Kidney epithelial cell (primary cell): ENCODE data around the gene ADAMTS2. TPM values are rescaled to one million over a fixed set of nuclear protein-coding genes. Genes with fewer than 3 reads are reported as not detected.

Experiments
- DNase-seq: peaks from one replicate; pipeline ENCODE4 v3.0.0-alpha.2; 2010; ENCODE audit warnings: low read depth
- H3K27me3 ChIP-seq: 2 replicates; pipeline ENCODE4 v1.6.0; 2011; ENCODE audit warnings: low read length; ENCODE audit not compliant: control insufficient read depth, insufficient read depth
- H3K36me3 ChIP-seq: 2 replicates; pipeline ENCODE4 v1.5.1; 2011; ENCODE audit warnings: low read length; ENCODE audit not compliant: control insufficient read depth, insufficient read depth
- H3K4me3 ChIP-seq: 2 replicates; pipeline ENCODE4 v1.5.1; 2011; ENCODE audit warnings: low read depth, mild to moderate bottlenecking, control low read depth, low read length
- total RNA-seq: library from RNA; depleted of rRNA; stranded (reverse); fragments of >200 nt; gene quantifications from 2 replicates; pipeline ENCODE4 v1.2.3, GENCODE V29; 2015
- TF ChIP-seq, protein P1 (sequence below): IDR thresholded peaks from 2 replicates; pipeline ENCODE4 v1.5.1; 2011; ENCODE audit warnings: mild to moderate bottlenecking, moderate library complexity, low read length, control low read depth, inconsistent platforms; ENCODE audit not compliant: insufficient read depth, poor library complexity, severe bottlenecking

The ADAMTS2 gene
- total RNA-seq, 1 donor from 2014 or later: 1.8 TPM

DNA sequence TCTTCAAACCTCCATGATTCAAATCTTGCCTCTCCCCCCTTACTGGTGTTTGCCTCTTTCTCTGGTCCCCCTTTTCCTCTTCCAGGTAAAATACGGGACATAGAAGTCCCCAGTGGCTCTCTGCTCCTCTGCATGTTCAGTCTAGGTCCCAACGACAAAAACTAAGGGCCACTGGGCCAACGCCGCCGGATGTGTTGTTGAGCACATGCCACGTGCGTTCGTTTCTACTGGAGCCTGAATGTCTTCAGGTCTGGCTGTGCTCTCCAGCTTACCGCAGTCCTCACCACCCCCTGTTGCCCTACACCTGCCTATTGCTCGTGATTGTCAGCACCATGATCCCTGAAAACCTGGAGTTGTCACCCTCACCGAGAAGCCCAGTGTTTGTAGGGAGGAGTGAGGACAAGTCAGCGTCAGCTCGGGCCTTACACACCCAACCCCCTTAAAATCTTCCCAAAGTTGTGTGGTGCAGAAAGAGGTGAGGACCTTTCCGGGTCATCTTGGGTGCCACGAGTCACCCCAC lies 2.8 kb upstream of the ADAMTS2 start:
- DNase-seq: no peak
- TF ChIP-seq, protein P1, sequence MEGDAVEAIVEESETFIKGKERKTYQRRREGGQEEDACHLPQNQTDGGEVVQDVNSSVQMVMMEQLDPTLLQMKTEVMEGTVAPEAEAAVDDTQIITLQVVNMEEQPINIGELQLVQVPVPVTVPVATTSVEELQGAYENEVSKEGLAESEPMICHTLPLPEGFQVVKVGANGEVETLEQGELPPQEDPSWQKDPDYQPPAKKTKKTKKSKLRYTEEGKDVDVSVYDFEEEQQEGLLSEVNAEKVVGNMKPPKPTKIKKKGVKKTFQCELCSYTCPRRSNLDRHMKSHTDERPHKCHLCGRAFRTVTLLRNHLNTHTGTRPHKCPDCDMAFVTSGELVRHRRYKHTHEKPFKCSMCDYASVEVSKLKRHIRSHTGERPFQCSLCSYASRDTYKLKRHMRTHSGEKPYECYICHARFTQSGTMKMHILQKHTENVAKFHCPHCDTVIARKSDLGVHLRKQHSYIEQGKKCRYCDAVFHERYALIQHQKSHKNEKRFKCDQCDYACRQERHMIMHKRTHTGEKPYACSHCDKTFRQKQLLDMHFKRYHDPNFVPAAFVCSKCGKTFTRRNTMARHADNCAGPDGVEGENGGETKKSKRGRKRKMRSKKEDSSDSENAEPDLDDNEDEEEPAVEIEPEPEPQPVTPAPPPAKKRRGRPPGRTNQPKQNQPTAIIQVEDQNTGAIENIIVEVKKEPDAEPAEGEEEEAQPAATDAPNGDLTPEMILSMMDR: no peak
- Histone ChIP-seq H3K27me3 (peaks cover 31% of the 10 kb centered on the region), H3K36me3 (no peaks in the 10 kb centered on the region), H3K4me3 (no peak overlapping the region)

DNA sequence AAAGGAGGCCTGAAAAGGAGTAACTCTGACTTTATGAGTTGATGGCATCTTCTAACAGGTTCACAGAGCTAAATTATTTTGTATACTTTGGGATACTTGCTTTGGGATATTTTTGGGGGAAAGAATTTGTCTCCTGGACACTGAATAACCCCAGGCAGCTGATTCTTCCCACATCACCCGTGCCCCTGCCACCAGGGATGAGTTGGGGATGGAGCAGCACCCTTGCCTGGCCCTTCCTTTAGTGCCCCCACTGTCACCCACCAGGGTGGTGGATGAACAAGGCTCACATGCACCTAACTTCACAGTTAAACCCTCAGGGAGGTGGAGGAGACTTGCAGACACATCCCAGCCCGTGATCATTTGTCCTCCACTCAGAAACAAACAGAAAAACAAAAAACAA lies 2.3 kb upstream of the ADAMTS2 start:
- H3K4me3 ChIP-seq: no peak overlapping the region
- TF ChIP-seq, protein P1: no peak

DNA sequence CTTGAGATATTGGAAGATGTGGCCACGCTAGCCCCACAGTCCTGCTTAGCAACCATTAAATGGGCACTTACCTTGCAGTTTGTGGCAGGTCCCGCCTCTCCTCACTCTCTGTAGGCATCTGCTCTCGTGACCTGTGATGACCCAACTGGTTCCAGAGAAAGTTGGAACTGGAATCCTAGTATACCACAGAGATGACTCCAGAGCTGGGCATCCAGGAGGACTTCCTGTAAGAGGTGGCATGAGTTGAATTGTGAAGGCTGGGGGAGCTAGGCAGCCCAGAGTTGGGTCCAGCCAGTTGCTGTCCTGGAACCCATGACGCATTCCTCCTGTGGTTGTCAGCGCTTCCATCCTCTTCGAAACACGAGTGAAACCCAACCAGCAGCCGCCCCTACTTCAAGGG lies 1.6 kb upstream of the ADAMTS2 start:
- Histone ChIP-seq H3K36me3 (no peaks in the 10 kb centered on the region), H3K27me3 (peaks cover 39% of the 10 kb centered on the region), H3K4me3 (no peak overlapping the region)
- DNase-seq: no peak
- TF ChIP-seq, protein P1: no peak

More for the DNA sequence above, 2.3 kb upstream of the ADAMTS2 start:
- no peak for DNase-seq
- H3K36me3 ChIP-seq: no peaks in the 10 kb centered on the region
- H3K27me3 ChIP-seq: peaks cover 36% of the 10 kb centered on the region

DNA sequence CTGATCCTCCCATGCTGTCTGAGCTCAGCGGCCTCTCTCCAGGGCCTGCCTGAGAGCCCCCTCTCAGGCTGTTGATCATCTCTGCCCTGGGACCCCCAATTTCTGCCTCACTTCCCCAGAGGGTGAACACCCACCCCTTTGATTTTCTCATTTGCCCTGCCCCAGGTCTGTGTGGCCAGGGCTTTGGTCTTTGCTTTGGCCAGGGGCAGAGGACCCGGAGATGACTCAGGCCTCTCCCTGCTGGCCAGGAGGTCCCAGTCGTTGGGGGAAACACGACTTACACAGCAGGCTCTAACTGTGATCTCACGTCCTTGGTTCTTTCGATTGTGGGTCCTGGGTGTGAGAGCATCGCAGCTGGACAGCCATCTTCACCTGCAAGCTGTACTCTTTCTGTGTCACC lies 1.1 kb upstream of the ADAMTS2 start:
- TF ChIP-seq, protein P1: no peak
- Histone ChIP-seq H3K27me3 (peaks cover 39% of the 10 kb centered on the region), H3K4me3 (no peak overlapping the region), H3K36me3 (no peaks in the 10 kb centered on the region)
- DNase-seq: no peak

DNA sequence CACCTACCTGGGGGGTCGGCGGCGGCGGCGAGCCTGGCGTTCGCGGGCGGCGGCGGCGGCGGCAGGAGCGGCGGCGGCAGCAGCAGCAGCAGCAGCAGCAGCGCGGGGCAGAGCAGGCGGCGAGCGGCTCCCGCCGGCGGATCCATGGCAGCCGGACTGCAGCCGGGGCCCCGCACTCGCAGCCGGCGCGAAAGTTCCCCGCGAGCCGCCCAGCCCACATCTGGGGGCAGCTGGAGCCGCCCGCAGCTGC lies 153 bp downstream of the ADAMTS2 start:
- no peaks in the 10 kb centered on the region for H3K36me3 ChIP-seq
- peaks cover 39% of the 10 kb centered on the region for H3K27me3 ChIP-seq
- peak overlapping the region; percentile 10 for H3K4me3 ChIP-seq
- TF ChIP-seq, protein P1: no peak
- no peak for DNase-seq

DNA sequence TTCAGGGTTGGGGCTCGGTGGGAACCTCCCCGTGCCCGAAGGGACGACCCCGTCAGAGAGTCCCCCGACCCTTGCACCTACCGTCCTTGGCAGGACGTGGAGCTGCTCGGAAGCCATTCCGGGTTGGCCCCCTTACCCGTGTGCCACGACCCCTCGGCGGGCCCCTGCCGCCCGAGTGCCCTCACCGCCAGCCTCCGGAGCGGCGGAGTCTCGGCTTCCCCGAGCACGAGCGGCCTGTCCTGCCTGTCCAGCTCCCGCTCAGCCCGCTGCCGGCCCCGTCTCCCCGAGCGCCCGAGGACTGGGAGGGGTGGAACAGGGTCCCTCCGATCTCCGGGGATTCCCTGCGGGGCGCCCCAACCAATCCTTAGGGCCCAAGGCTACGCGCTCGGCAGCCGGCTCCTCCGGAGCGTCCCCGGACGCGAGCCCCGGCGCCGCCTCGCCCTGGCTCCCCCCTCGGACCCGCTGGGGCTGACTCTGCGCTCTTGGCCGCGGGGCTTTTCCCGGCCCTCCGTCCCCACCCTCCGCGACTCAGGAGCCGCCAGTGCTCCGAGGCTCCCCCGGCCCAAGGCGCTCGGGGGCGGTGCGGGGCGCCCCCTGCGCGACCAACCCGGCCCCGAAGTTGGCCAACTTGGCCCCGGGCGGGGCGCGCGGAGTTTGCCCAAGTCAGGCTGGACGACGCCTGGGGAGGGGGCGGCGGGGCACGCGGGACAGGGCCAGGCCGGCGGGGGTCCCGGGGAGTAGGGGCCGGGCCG lies 654 bp downstream of the ADAMTS2 start:
- peaks cover 39% of the 10 kb centered on the region for H3K27me3 ChIP-seq
- no peaks in the 10 kb centered on the region for H3K36me3 ChIP-seq
- peak overlapping the region; percentile 13 for H3K4me3 ChIP-seq
- TF ChIP-seq, protein P1: no peak
- DNase-seq: no peak
